ENCODE data around the gene TMEM186. TPM values are rescaled to one million over a fixed set of nuclear protein-coding genes. Genes with fewer than 3 reads are reported as not detected.

TMEM186 gene
- total RNA-seq (2021) (20.5 and 27.0 TPM in 2 replicates), Bru-seq, nascent RNA (percentile 87 among the genes with signal in this experiment), BruChase-seq, experiment 1, labeled RNA remaining after a 2-hour chase (percentile 91 among the genes with signal in this experiment), BruChase-seq, experiment 2, labeled RNA remaining after a 6-hour chase (percentile 80 among the genes with signal in this experiment)
- long read RNA-seq, transcript TMEM186-201 (2 exons, 1,448 nt) = major isoform, 31 of 41 reads
- long read RNA-seq, partial matches to known transcripts = 0 of 41 reads
- long read RNA-seq, other reads (novel, unspliced or antisense) = 10 of 41 reads

- Histone ChIP-seq H3F3A (ENCODE audit: insufficient read depth, low read depth) (peaks cover 15% of the 10 kb centered on the region), H4K20me1 (ENCODE audit: insufficient read depth) (peaks cover 39% of the 10 kb centered on the region), H3K27me3 (ENCODE audit: insufficient read depth, low read depth) (no peaks in the 10 kb centered on the region), H3K4me3 (peak within 1 kb of the TSS; percentile 96), H3K4me1 (replicated peaks; ENCODE audit: insufficient read depth) (peaks cover 22% of the 10 kb centered on the region), H3K79me2 (ENCODE audit: low read depth) (peaks cover 74% of the 10 kb centered on the region), H2AFZ (peak within 1 kb of the TSS; percentile 91), H3K9me3 (ENCODE audit: insufficient read depth, low read depth) (no peaks in the 10 kb centered on the region), H3K36me3 (ENCODE audit: low read depth) (peaks cover 14% of the 10 kb centered on the region; the same call in 1 of the 2 replicates), H3K27ac (peak within 1 kb of the TSS; percentile 75), H3K4me2 (peak within 1 kb of the TSS; percentile 96), H3K9me2 (ENCODE audit: insufficient read depth) (no peaks in the 10 kb centered on the region)
- CTCF ChIA-PET = interaction anchor here (0.5 kb wide), 1 partner anchor 212 kb away, joined by 3 read pairs; no protein-coding TSS in a partner anchor
- no peak for TF ChIP-seq EZH2 (IDR thresholded peaks at IDR 0.05; ENCODE audit: low read depth)
- TF ChIP-seq CTCF (conservative IDR thresholded peaks at IDR 0.05) = no peak
- peak; percentile 95 to 96 for DNase-seq
- POLR2A ChIA-PET (ENCODE audit: unreplicated experiment) = interaction anchor here (1.2 kb wide), 1 partner anchor 71 kb away, joined by 20 read pairs; the partner anchor contains the start of gene CARHSP1
- BruUV-seq (replicated peaks) = TSS peak; percentile 35
- intact Hi-C loops (cut with micrococcal nuclease; ENCODE audit: unreplicated experiment) = loop anchor here (1.0 to 5.0 kb wide), 6 partner anchors 21 to 337 kb away; partner anchors contain the start of genes CARHSP1 and USP7
These were observed at the start of gene TMEM186, which contains the start of gene PMM2 for GRCh38 chr16:8797364-8798173. Gene TMEM186 (minus strand): TSS chr16:8797639. CDS start chr16:8797614, 25 bp downstream. Gene PMM2 (plus strand): TSS chr16:8797839. CDS start chr16:8797883, 44 bp downstream.

DNA sequence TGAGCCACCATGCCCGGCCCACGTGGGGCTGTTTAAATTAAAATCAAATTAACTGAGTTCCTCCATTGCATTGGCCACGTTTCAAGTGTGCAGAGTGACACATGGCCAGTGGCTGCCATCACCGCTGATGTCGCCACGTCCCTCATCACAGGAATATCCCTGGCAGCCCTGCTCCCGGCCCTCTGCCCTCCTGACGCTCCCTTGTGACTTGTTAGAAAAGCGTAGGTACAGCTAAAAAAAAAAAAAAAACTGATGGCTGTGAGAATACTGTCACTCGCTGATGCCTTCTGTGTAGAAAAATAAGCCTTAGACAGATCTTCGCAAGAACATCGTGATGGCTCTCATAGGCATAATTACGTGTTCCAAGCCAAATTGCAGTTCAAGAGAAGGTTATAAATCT lies 49.7 kb upstream of the TMEM186 start:
- H3K27ac ChIP-seq = no peak overlapping the region
- POLR2A ChIA-PET (ENCODE audit: unreplicated experiment) = no interaction called here
- H3K9me2 ChIP-seq (ENCODE audit: insufficient read depth) = no peaks in the 10 kb centered on the region
- H3K4me3 ChIP-seq = no peak overlapping the region
- peaks cover 14% of the 10 kb centered on the region for H3F3A ChIP-seq (ENCODE audit: insufficient read depth, low read depth)
- no peaks in the 10 kb centered on the region for H3K79me2 ChIP-seq (ENCODE audit: low read depth)
- no peaks in the 10 kb centered on the region for H3K9me3 ChIP-seq (ENCODE audit: insufficient read depth, low read depth)
- no peak overlapping the region for H3K4me2 ChIP-seq
- CTCF ChIA-PET = no interaction called here
- no peaks in the 10 kb centered on the region for H3K27me3 ChIP-seq (ENCODE audit: insufficient read depth, low read depth)
- peaks cover 55% of the 10 kb centered on the region for H4K20me1 ChIP-seq (ENCODE audit: insufficient read depth)
- no peaks in the 10 kb centered on the region for H3K4me1 ChIP-seq (replicated peaks; ENCODE audit: insufficient read depth)
- peaks cover 14% of the 10 kb centered on the region; the same call in 1 of the 2 replicates for H3K36me3 ChIP-seq (ENCODE audit: low read depth)
- no peak for TF ChIP-seq CTCF (conservative IDR thresholded peaks at IDR 0.05)
- no peak for TF ChIP-seq EZH2 (IDR thresholded peaks at IDR 0.05; ENCODE audit: low read depth)
- no TSS peak for BruUV-seq (replicated peaks)
- H2AFZ ChIP-seq = no peak overlapping the region
- DNase-seq = no peak
- intact Hi-C loops (cut with micrococcal nuclease; ENCODE audit: unreplicated experiment) = no loop called here

GRCh38 chr16:8846401-8846932 lies 49.0 kb upstream of the TMEM186 start:
- no peaks in the 10 kb centered on the region for H3K9me3 ChIP-seq (ENCODE audit: insufficient read depth, low read depth)
- no peak overlapping the region for H3K27ac ChIP-seq
- H3K4me3 ChIP-seq = no peak overlapping the region
- no peaks in the 10 kb centered on the region for H3K9me2 ChIP-seq (ENCODE audit: insufficient read depth)
- DNase-seq = no peak
- no peaks in the 10 kb centered on the region for H3K4me1 ChIP-seq (replicated peaks; ENCODE audit: insufficient read depth)
- H3K79me2 ChIP-seq (ENCODE audit: low read depth) = no peaks in the 10 kb centered on the region
- ChIA-PET POLR2A (ENCODE audit: unreplicated experiment) (no interaction called here), CTCF (interaction anchor here (0.6 kb wide), 1 partner anchor 1778 kb away, joined by 3 read pairs; no protein-coding TSS in a partner anchor)
- H3K27me3 ChIP-seq (ENCODE audit: insufficient read depth, low read depth) = no peaks in the 10 kb centered on the region
- no peak overlapping the region for H2AFZ ChIP-seq
- H3F3A ChIP-seq (ENCODE audit: insufficient read depth, low read depth) = peaks cover 11% of the 10 kb centered on the region
- intact Hi-C loops (cut with micrococcal nuclease; ENCODE audit: unreplicated experiment) = no loop called here
- no peak overlapping the region for H3K4me2 ChIP-seq
- no TSS peak for BruUV-seq (replicated peaks)
- peaks cover 12% of the 10 kb centered on the region; the same call in 1 of the 2 replicates for H3K36me3 ChIP-seq (ENCODE audit: low read depth)
- peaks cover 55% of the 10 kb centered on the region for H4K20me1 ChIP-seq (ENCODE audit: insufficient read depth)
- TF ChIP-seq CTCF (conservative IDR thresholded peaks at IDR 0.05) (no peak), EZH2 (IDR thresholded peaks at IDR 0.05; ENCODE audit: low read depth) (no peak)

All from PC-9 (cell line).